ENCODE measurements around the gene RNU7-1. TPM values are rescaled to one million over a fixed set of nuclear protein-coding genes. Genes with fewer than 3 reads are reported as not detected.

RNU7-1 gene
- total RNA-seq, 1 donor from 2014 or later, result not detected

DNA sequence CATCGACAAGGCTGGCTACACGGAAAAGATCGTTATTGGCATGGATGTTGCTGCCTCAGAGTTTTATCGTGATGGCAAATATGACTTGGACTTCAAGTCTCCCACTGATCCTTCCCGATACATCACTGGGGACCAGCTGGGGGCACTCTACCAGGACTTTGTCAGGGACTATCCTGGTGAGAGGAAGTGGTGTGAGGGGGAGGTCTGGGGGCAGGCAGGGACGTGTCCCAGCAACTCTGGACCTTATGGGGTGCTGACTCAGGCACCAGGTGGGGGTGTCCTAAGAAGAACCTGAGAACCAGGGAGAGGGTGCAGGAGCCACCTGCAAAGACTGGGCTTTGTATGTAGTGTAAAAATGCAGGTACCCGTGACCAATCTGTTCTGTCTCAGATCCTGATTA is 24.0 kb upstream of the RNU7-1 start:
- no peak for DNase-seq

DNA sequence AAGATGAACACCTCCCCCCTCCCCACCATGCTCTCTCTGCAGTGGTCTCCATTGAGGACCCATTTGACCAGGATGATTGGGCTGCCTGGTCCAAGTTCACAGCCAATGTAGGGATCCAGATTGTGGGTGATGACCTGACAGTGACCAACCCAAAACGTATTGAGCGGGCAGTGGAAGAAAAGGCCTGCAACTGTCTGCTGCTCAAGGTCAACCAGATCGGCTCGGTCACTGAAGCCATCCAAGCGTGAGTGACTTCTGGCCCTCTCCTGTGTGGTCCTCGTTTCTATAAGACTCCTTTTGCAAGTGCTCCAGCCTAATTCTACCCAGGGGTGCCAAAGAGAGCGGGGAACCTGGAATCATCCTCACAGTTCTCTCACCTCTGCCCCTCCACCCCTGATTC is 22.1 kb upstream of the RNU7-1 start:
- no peak for DNase-seq

DNA sequence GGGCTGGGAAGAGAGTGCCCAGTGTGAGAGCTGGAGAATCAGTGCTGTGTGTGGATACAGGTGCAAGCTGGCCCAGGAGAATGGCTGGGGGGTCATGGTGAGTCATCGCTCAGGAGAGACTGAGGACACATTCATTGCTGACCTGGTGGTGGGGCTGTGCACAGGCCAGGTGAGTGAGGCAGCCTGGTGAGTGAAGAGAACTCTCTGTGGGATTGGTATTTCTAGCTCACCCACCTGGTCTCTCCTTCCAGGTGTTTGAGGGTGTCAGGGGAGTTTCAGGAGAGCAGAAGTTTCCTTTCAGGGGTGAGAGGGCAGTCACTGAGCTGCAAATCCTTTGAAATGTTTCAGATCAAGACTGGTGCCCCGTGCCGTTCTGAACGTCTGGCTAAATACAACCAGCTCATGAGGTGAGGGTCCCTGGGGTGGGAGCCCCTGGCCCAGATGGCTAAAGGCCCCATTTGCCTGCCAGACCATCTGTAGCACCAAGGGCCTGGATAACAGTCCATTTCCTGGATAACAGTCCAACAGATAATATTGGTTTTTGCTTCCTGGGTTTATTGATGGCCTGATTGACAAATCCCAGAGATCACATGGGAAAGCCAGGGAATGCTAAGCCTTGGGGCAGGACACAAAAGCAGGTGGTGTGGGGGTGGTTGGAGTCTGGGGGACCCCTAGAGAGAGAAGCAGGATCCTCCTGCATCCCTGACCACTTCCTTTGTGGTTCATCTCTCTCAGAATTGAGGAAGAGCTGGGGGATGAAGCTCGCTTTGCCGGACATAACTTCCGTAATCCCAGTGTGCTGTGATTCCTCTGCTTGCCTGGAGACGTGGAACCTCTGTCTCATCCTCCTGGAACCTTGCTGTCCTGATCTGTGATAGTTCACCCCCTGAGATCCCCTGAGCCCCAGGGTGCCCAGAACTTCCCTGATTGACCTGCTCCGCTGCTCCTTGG is 21.3 kb upstream of the RNU7-1 start:
- no peak for DNase-seq

DNA sequence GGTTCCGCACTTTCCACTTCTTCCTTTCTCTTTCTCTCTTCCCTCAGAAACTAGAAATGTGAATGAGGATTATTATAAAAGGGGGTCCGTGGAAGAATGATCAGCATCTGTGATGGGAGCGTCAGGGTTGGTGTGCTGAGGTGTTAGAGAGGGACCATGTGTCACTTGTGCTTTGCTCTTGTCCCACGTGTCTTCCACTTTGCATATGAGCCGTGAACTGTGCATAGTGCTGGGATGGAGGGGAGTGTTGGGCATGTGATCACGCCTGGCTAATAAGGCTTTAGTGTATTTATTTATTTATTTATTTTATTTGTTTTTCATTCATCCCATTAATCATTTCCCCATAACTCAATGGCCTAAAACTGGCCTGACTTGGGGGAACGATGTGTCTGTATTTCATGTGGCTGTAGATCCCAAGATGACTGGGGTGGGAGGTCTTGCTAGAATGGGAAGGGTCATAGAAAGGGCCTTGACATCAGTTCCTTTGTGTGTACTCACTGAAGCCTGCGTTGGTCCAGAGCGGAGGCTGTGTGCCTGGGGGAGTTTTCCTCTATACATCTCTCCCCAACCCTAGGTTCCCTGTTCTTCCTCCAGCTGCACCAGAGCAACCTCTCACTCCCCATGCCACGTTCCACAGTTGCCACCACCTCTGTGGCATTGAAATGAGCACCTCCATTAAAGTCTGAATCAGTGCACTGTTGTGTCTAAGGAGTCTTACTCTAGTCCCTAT is 20.4 kb upstream of the RNU7-1 start:
- DNase-seq, result no peak

DNA sequence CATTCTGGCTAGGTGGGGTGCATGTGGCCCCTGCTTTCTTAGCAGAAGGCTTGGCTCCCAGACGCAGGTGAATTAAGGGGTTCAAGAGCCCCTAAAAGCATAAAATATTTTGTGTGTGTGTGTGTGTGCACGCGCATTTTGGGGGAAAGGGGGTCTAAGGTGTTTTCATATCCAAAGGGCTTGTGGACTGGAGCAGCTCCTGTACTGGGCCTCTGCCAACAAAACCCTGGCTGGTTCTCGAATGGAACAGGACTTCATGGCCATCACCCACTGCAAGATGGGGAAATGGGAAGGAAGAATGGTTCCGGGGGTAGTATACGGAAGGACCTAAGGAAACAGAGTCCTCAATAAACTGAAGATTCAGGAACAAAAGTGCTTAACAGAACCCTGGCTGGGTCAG is 19.8 kb upstream of the RNU7-1 start:
- DNase-seq, result no peak

DNA sequence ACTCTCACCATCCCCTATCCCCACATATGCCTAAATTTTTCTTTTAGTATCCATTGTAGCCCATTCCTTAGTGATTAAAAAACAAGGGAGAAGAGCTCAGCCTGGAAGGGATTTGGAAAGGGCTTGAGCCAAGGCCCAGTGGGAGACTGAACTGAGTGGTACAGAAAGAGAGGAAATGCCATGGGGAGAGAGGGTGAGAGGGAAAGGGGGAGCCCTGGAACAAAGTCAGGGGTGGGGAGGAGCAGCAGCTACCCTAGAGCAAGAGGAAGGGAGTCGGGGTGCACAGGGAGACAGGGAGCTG is 18.4 kb upstream of the RNU7-1 start:
- no peak for DNase-seq

DNA sequence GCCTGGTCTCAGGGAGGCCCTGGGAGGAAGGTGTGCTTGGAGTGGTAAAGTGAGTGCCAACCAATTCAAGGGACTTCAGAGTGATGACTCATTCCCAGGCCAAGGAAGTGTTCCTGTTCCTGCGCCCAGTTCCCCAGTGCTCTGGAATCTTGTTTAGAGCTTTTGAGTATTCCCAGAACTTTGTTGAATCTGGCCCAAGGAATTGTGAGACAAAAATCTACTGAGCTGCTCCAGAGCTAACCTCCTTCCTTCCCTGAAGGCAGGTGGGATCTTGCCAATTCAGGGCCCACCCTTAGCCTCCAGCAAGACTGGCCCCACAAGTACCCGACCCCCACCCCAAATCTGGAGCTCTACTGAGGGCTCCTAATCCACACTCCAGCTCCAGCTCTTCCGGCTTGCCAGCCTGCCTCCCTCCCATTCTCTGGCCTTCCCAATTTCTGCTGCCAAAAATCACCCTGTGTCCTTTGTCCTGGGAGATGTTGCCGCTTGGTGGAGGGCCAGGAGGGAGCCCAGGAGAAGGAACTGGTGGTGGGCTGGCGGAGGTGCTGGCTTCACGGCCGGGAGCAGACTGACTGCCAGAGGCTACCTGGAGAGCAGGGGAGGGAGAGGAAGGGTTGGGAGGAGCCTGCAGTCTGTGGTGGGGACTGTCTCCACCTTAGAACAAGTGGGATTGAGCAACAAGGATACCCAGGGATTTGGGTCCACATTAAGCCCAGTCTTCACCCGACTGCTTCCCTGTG is 17.9 kb upstream of the RNU7-1 start:
- DNase-seq, result peak; percentile 85

DNA sequence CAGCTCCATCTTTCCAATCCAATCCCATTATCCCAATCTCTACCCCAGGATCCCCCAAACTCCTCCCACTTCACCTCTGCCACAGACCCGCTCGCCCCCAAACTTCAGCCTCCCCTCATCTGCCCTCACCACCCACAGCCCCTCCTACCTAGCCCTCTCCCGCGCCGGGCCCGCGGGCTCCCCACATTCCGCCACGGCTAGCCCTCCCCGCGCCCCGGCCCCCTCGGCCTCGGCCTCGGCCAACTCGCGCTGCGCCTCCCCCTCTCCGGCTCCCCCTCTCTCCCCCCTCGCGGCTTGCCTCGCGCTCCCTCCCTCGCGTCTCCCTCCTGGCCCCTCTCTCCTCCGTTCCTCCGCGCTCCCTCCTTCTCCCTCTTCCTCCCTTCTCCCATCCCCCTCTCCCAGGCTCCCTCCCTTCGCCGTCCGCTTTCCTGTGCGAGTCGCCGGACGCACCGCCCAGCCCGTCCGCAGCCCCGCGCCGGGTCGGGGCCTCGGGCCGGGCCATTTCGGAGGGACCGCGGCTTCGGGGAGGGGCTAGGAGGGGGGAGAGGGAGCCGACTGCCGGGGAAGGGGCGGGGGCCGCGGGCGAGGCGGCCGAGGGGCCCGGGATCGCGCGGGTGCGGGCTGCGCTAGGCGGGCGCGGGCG is 16.1 kb upstream of the RNU7-1 start, which contains the start of gene ATN1:
TSS of gene ATN1 (plus strand) at position 581 of the 643 bp plus-strand sequence. CDS start 6,043 bp downstream, outside the sequence.
- DNase-seq, result peak; percentile 66

DNA sequence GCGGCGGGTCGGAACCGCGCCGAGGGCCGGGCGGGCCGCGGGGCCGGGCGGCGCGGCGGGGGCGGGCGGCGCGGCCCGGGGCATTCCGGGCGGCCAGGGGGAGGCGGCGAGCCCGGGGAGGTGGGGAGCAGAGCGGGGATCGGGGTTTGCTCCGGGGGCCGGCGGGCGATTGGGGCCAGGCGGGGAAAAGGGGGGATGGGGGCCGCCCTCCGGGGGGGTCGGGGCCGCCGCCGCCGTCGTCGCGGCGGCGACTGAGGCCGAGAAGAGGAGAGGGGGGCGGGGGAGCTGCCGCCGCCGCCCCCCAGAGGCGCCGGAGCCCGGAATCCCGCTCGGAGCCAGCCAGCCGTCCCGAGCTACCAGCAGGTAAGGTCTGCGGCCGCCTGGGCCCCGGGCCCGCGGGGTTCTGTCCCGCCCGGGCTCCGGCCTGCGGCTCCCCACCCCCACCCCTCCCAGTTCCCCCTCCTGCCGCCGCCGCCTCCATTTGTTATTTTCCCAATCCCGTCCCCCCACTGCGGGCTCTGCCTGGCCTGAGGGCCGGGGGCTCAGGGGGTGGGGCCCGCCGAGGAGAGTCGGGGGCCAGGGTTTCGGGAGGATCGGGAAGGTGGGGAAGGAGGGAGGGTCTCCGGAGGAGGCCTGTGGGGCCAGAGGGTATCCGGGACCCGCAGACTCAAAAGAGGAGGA is 15.5 kb upstream of the RNU7-1 start:
- no peak for DNase-seq

DNA sequence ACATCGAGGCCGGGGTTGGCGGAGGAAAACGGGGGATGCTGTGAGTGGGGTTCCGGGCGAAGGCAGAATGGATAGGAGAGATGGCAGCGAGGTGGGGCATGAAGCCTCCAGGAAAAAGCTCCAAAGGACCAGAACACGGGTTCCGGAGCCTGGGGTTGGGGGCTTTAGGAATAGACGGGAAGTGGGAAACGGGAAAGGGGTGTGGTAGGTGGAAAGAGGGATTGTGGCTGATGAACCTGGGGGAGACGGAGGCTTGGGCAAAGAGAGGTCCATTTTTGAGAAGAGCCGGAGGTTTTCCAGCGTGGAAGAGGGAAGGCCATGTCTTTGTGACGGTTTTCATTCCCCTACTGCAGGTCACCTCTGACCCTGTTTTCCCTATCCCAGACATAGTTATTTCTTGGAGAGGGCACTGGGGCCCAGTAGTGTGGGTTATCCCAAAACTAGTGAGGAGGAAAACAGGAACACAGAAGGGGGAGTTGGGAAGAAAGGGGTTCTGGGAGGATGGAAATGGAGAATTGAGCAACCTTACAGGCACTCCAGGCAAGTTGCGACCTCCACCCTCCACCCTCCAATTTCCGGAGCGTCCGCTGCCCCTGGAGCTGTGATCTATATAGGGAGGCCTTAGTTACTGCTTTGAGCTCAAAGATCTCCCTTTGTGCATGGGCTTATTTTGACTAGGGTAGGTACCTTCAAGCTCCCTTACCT is 14.8 kb upstream of the RNU7-1 start:
- DNase-seq, result no peak

DNA sequence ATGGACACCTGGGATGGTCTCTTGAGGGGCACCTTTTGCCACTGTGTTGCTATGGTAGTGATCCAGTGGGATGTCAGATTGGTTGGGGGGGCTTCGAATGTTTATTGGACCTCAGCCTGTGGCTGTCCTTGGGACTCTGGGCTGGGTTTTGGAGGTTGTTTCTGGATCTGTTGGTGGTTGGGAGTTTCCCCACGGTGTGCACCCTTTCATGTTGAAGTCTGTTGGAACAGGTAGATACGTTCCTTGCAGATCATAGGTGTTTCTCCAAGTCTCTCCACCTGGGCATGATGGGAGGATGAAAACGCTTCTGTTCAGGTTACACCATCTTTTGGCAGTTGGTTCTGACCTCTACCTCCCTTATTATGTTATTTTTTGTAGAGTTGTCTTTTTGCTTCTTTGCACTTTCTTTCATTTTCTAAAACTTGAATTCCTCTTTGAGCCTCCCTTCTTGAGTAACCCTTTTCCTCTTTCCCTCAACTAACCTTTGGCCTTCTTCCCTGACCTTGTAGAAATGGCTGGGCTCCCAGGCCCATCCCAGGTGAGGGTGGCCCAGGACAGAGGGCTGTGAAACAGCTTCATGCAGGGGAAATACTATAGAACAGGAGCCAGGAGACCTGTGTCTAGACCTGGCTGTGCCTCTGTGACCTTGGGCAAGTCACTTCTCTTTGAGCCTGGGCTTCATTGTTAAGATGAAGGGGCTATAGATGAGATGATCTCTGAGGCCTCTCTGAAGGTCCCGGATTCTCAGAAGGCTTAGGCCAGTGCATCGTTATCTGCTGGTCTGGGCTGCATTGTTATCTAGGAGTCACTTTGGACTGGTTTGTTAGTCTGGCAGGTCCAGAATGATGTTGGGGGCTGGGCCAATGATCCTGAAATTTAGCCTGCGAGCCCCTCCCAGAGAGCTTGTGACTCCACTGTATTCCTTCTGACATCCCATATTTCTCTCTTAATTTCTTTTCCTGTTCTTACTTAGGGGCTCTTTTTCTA is 13.9 kb upstream of the RNU7-1 start:
- DNase-seq, result no peak

DNA sequence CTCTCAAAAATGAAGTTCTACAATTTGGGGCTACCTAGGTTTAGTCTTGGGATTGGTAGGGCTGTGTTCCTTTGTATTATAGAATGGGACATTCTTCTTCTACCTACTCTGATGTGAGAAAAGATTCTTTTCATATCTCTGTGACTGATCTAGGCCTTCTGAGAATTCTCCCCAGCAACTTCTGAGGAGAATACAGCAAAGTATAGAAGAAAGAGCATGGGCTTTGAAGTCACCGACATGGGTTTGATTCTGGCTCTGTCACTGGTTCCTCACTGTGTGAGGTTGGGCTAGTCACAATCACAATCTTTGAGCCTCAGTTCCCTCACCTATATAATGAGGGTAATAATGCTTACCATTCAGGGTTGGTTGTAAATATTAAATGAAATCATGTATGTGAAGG is 10.8 kb upstream of the RNU7-1 start:
- no peak for DNase-seq

DNA sequence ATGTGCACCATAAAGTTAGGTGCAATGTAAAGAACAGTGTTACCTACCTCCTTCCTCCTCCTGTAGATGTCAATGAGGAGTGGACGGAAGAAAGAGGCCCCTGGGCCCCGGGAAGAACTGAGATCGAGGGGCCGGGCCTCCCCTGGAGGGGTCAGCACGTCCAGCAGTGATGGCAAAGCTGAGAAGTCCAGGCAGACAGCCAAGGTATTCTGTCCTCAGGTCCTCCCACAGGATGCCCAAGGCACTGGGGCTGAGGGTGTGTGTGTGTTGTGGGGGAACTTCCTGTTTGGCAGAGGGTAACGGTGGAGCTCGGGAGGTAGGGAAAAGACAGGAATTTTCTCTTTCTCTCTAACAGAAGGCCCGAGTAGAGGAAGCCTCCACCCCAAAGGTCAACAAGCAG is 9.5 kb upstream of the RNU7-1 start:
- peak; percentile 76 for DNase-seq

DNA sequence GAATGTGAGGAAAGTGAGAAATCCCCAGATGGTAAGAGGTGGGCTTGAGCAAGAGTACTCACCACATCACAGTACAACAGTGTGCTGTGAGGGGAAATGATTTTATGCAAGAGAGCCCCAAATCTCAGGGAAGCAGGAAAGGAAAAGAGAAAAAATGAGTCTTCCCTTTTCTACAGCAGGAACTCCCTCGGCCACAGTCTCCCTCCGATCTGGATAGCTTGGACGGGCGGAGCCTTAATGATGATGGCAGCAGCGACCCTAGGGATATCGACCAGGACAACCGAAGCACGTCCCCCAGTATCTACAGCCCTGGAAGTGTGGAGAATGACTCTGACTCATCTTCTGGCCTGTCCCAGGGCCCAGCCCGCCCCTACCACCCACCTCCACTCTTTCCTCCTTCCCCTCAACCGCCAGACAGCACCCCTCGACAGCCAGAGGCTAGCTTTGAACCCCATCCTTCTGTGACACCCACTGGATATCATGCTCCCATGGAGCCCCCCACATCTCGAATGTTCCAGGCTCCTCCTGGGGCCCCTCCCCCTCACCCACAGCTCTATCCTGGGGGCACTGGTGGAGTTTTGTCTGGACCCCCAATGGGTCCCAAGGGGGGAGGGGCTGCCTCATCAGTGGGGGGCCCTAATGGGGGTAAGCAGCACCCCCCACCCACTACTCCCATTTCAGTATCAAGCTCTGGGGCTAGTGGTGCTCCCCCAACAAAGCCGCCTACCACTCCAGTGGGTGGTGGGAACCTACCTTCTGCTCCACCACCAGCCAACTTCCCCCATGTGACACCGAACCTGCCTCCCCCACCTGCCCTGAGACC is 8.0 kb upstream of the RNU7-1 start:
- DNase-seq, result no peak

DNA sequence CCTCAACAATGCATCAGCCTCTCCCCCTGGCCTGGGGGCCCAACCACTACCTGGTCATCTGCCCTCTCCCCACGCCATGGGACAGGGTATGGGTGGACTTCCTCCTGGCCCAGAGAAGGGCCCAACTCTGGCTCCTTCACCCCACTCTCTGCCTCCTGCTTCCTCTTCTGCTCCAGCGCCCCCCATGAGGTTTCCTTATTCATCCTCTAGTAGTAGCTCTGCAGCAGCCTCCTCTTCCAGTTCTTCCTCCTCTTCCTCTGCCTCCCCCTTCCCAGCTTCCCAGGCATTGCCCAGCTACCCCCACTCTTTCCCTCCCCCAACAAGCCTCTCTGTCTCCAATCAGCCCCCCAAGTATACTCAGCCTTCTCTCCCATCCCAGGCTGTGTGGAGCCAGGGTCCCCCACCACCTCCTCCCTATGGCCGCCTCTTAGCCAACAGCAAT is 7.4 kb upstream of the RNU7-1 start:
- no peak for DNase-seq

DNA sequence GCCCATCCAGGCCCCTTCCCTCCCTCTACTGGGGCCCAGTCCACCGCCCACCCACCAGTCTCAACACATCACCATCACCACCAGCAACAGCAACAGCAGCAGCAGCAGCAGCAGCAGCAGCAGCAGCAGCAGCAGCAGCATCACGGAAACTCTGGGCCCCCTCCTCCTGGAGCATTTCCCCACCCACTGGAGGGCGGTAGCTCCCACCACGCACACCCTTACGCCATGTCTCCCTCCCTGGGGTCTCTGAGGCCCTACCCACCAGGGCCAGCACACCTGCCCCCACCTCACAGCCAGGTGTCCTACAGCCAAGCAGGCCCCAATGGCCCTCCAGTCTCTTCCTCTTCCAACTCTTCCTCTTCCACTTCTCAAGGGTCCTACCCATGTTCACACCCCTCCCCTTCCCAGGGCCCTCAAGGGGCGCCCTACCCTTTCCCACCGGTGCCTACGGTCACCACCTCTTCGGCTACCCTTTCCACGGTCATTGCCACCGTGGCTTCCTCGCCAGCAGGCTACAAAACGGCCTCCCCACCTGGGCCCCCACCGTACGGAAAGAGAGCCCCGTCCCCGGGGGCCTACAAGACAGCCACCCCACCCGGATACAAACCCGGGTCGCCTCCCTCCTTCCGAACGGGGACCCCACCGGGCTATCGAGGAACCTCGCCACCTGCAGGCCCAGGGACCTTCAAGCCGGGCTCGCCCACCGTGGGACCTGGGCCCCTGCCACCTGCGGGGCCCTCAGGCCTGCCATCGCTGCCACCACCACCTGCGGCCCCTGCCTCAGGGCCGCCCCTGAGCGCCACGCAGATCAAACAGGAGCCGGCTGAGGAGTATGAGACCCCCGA is 6.8 kb upstream of the RNU7-1 start:
- DNase-seq, result no peak

DNA sequence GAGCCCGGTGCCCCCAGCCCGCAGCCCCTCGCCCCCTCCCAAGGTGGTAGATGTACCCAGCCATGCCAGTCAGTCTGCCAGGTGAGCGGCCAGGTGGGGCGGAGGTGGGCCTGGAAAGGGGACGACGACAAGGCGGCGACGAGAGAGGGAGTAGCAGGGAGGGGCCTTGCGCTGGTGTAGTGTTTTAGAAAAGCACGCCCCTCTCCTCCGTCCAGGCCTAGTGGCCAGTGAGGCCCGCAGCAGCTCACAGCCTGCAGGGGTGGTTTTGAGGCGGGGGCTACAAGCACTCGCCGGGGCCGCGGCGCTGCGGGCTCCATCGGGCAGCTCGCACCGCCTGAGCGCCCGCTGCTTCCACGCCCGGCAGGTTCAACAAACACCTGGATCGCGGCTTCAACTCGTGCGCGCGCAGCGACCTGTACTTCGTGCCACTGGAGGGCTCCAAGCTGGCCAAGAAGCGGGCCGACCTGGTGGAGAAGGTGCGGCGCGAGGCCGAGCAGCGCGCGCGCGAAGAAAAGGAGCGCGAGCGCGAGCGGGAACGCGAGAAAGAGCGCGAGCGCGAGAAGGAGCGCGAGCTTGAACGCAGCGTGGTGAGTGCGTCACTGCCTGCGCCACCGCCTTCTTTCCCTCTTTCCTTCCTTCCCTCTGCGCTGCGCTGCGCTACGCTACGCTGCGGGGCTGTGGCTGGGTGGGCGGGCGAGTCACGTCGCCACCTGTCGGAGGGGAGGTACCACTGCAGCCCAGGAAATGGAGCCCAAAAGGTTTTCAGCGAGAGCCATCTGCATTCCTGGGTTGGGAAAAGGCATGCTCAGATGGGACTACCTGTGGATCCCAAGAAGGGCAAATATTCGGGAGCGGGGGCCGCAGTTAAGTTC is 5.9 kb upstream of the RNU7-1 start:
- DNase-seq, result peak; percentile 97

Data from dermis blood vessel endothelial cell (primary cell).